GM12878 (cell line): ENCODE measurements around the gene EGFR. TPM values are rescaled to one million over a fixed set of nuclear protein-coding genes. Genes with fewer than 3 reads are reported as not detected.

Experiments used
- ATAC-seq: fragments of 200-7000 bp; cut with Tn5 transposase; 3 replicates; pipeline ENCODE4 v1.9.1; 2020; ENCODE audit warnings: mild to moderate bottlenecking, moderate library complexity
- BruUV-seq: library from RNA; stranded (reverse); fragments of 400-500 nt; replicated peaks from 2 replicates; lab custom pipeline; 2021; lab: Mats Ljungman, UMichigan
- CTCF ChIA-PET: fragments of 300-600 bp; sonication (Branson Sonifier 250); formaldehyde crosslinking; extraction: SDS; loops from one replicate; lab custom pipeline; 2021; ENCODE audit warnings: inconsistent platforms; lab: Yijun Ruan, JAX
- POLR2A ChIA-PET: fragments of 350-600 bp; formaldehyde crosslinking; extraction: SDS; loops from one replicate; lab custom pipeline; 2021; ENCODE audit warnings: inconsistent platforms; lab: Charles Lee
- RAD21 ChIA-PET: fragments of 300-600 bp; sonication (Branson Sonifier 250); formaldehyde crosslinking; loops from one replicate; lab custom pipeline; 2023; ENCODE audit warnings: antibody characterized with exemption; ENCODE audit not compliant: unreplicated experiment; lab: Charles Lee
- SMC1A ChIA-PET: fragments of 300-600 bp; sonication (Branson Sonifier 250); formaldehyde crosslinking; loops from one replicate; lab custom pipeline; 2023; ENCODE audit not compliant: unreplicated experiment, uncharacterized antibody; lab: Charles Lee
- DNase-seq: peaks from one replicate; pipeline ENCODE4 v3.0.0-alpha.2; 2011; ENCODE audit warnings: low read depth, low spot score
- FAIRE-seq: peaks from 3 replicates; lab custom pipeline; 2011; peaks lifted over from hg19 to GRCh38; lab: Jason Lieb, UNC
- H2AFZ ChIP-seq: 2 replicates; pipeline ENCODE4 v1.6.0; 2011; ENCODE audit warnings: low read depth, low read length, control low read depth; ENCODE audit not compliant: control insufficient read depth
- H3K27ac ChIP-seq: 2 replicates; pipeline ENCODE4 v1.5.1; 2011; ENCODE audit warnings: control low read depth; ENCODE audit not compliant: control insufficient read depth, insufficient read depth
- H3K27me3 ChIP-seq, 2 experiments: replicated peaks in 1 of 2; 2 replicates each; pipeline versions ENCODE4 v1.6.0 to v1.6.1; 2011; ENCODE audit warnings: low read length in 1 of 2; ENCODE audit not compliant: control insufficient read depth in 2 of 2, insufficient read depth in 2 of 2
- H3K36me3 ChIP-seq, 2 experiments: 2 replicates each; pipeline ENCODE4 v1.5.1; 2011; ENCODE audit warnings: low read length in 1 of 2; ENCODE audit not compliant: control insufficient read depth in 2 of 2, insufficient read depth in 2 of 2
- H3K4me1 ChIP-seq: 2 replicates; pipeline ENCODE4 v1.6.1; 2011; ENCODE audit warnings: mild to moderate bottlenecking, low read length, moderate library complexity, mixed read lengths; ENCODE audit not compliant: control insufficient read depth, insufficient read depth
- H3K4me2 ChIP-seq: 2 replicates; pipeline ENCODE4 v1.6.0; 2011; ENCODE audit warnings: control low read depth; ENCODE audit not compliant: control insufficient read depth, insufficient read depth
- H3K4me3 ChIP-seq: fragments of 200-600 bp; sonication (generic); 2 replicates; pipeline ENCODE4 v1.5.1; 2016
- H3K79me2 ChIP-seq: 2 replicates; pipeline ENCODE4 v1.6.0; 2011; ENCODE audit warnings: low read length; ENCODE audit not compliant: control insufficient read depth, insufficient read depth
- H3K9ac ChIP-seq: 2 replicates; pipeline ENCODE4 v1.8.0; 2011; ENCODE audit warnings: low read length, control low read depth, mixed read lengths; ENCODE audit not compliant: control insufficient read depth, insufficient read depth
- H3K9me3 ChIP-seq: replicated peaks from 3 replicates; pipeline ENCODE4 v1.5.1; 2011; ENCODE audit warnings: mild to moderate bottlenecking, low read length; ENCODE audit not compliant: control insufficient read depth, insufficient read depth
- H4K20me1 ChIP-seq: 2 replicates; pipeline ENCODE4 v1.6.0; 2011; ENCODE audit not compliant: control insufficient read depth, insufficient read depth
- ASH2L ChIP-seq: fragments of 300-600, 200-600 bp; sonication (generic); IDR thresholded peaks from 2 replicates; pipeline ENCODE4 v1.6.1; 2017; ENCODE audit warnings: low read depth, mild to moderate bottlenecking, borderline replicate concordance
- CEBPB ChIP-seq, 2 experiments: fragments of 150-350 bp in 1 of 2; IDR thresholded peaks; 2 replicates each; pipeline ENCODE4 v1.6.1; 2012 to 2014; ENCODE audit warnings: low read depth in 2 of 2, low read length in 2 of 2, borderline replicate concordance in 1 of 2, inconsistent platforms in 1 of 2
- GABPA ChIP-seq: IDR thresholded peaks from 2 replicates; pipeline ENCODE4 v1.6.1; 2014; ENCODE audit warnings: antibody characterized with exemption, low read depth, mild to moderate bottlenecking, inconsistent platforms
- HCFC1 ChIP-seq: fragments of 150-350 bp; IDR thresholded peaks from 2 replicates; pipeline ENCODE4 v1.6.1; 2014; ENCODE audit warnings: low read length
- RUNX3 ChIP-seq: IDR thresholded peaks from 2 replicates; pipeline ENCODE4 v1.6.1; 2012; ENCODE audit warnings: low read length, inconsistent platforms
- SUPT20H ChIP-seq: IDR thresholded peaks from 2 replicates; pipeline ENCODE4 v1.6.1; 2011; ENCODE audit warnings: low read depth, mild to moderate bottlenecking, low read length, moderate library complexity, borderline replicate concordance; ENCODE audit not compliant: control insufficient read depth
- TCF7 ChIP-seq: IDR thresholded peaks from 2 replicates; pipeline ENCODE4 v1.6.1; 2014; ENCODE audit warnings: antibody characterized with exemption, borderline replicate concordance
- ZBTB4 ChIP-seq: fragments of 450-650 bp; formaldehyde crosslinking; IDR thresholded peaks from 2 replicates; pipeline ENCODE4 v1.4.0; 2022; ENCODE audit warnings: mild to moderate bottlenecking, moderate library complexity
- WGBS: methylation state at CpG from one replicate; pipeline ENCODE4 v1.1.6; 2016; ENCODE audit warnings: low lambda C conversion rate; ENCODE audit not compliant: insufficient replicate concordance, insufficient coverage; ENCODE audit errors: missing lambda C conversion rate; 5-methylcytosine and 5-hydroxymethylcytosine counted together
- in situ Hi-C: fragments of 300-500 bp; cut with MboI; formaldehyde crosslinking; loops from 9 replicates; pipeline ENCODE4 v1.14.3; 2018; ENCODE audit warnings: mixed read lengths
- intact Hi-C: fragments of 100-400 bp; cut with micrococcal nuclease; formaldehyde crosslinking; loops from one replicate; pipeline ENCODE4 v1.14.2; 2022; ENCODE audit not compliant: unreplicated experiment
- polyA plus RNA-seq, 11 experiments: library from polyadenylated mRNA; depleted of rRNA in 4 of 11; unstranded in 6 of 11; stranded (reverse) in 5 of 11; fragments of >200 nt; fragmentation: Nextera tagmentation in 4 of 11; fragmentation: Illumina TruSeq in 1 of 11; extraction: Ambion mirVana in 4 of 11; extraction: Trizol in 1 of 11; gene quantifications; 1 replicate in 1 of 11; 2 replicates in 10 of 11; pipeline versions ENCODE4 v1.2.1 to v1.2.3, GENCODE V29; 2011 to 2016; ENCODE audit warnings: inconsistent platforms in 2 of 11, missing spikeins in 2 of 11, low read depth in 1 of 11
- total RNA-seq, 4 experiments: library from RNA; depleted of rRNA in 3 of 4; stranded (reverse); fragments of >200 nt in 3 of 4; fragmentation: Illumina TruSeq in 1 of 4; extraction: Trizol in 1 of 4; gene quantifications; 2 replicates each; pipeline versions ENCODE4 v1.2.1 to v1.2.3, GENCODE V29; 2013 to 2021
- TF ChIP-seq, protein P1 (sequence below): IDR thresholded peaks from 2 replicates; pipeline ENCODE4 v1.6.1; 2012; ENCODE audit warnings: improper control_type of control experiment, low read depth, low read length; ENCODE audit not compliant: insufficient replicate concordance

EGFR gene
- total and polyA plus RNA-seq, 10 of the 15 experiments (the other 5 are each of a cell fraction or from before 2014, with no cell fraction given) = 0.01 to 0.31 TPM; not detected in 8

GRCh38 chr7:55110993-55111361 lies 92.2 kb downstream of the EGFR start:
- FAIRE-seq = no peak
- RAD21 ChIA-PET = no interaction called here

DNA sequence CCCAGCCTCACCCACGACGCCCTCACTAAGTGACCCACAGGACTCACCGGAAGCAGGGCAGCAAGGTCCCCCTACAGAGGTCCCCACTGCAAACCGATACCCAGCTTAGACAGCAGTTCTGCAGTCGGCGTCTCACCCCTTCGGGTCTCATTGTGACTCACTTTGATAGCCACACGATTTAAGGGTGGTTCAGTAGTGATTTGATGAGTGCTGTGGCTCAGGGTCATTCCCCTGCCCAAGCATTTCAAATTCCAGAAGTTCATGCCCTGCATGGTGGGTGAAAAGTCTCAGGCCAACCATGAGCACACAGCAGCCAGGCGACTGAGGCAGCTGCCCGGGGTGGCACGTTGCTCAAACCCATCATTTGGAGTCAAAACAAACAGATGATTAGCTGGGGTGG lies 93.2 kb downstream of the EGFR start:
- Histone ChIP-seq H3K9ac (no peak overlapping the region), H3K4me2 (no peak overlapping the region), H3K9me3 (no peaks in the 10 kb centered on the region), H3K27ac (no peak overlapping the region), H3K36me3 (no peaks in the 10 kb centered on the region), H3K79me2 (no peaks in the 10 kb centered on the region), H2AFZ (no peak overlapping the region), H4K20me1 (no peaks in the 10 kb centered on the region), H3K27me3 (no peaks in the 10 kb centered on the region), H3K4me3 (no peak overlapping the region), H3K4me1 (no peaks in the 10 kb centered on the region; the same call in 1 of the 2 replicates)
- ChIA-PET SMC1A (no interaction called here), POLR2A (no interaction called here), CTCF (no interaction called here), RAD21 (interaction anchor here (1.0 kb wide), 1 partner anchor 36 kb away, joined by 3 read pairs; no protein-coding TSS in a partner anchor)
- DNase-seq (no peak), ATAC-seq (peak; percentile 20; the same call in 1 of the 3 replicates), FAIRE-seq (no peak)
- intact Hi-C loops = no loop called here
- in situ Hi-C loops = no loop called here
- no TSS peak for BruUV-seq
- 45% methylated on average over 11 of the region's 11 CpGs for WGBS
- TF ChIP-seq ZBTB4 (CRISPR knock-in tag) (no peak), TCF7 (no peak), SUPT20H (no peak), HCFC1 (no peak), GABPA (no peak)
- TF ChIP-seq, protein P1, sequence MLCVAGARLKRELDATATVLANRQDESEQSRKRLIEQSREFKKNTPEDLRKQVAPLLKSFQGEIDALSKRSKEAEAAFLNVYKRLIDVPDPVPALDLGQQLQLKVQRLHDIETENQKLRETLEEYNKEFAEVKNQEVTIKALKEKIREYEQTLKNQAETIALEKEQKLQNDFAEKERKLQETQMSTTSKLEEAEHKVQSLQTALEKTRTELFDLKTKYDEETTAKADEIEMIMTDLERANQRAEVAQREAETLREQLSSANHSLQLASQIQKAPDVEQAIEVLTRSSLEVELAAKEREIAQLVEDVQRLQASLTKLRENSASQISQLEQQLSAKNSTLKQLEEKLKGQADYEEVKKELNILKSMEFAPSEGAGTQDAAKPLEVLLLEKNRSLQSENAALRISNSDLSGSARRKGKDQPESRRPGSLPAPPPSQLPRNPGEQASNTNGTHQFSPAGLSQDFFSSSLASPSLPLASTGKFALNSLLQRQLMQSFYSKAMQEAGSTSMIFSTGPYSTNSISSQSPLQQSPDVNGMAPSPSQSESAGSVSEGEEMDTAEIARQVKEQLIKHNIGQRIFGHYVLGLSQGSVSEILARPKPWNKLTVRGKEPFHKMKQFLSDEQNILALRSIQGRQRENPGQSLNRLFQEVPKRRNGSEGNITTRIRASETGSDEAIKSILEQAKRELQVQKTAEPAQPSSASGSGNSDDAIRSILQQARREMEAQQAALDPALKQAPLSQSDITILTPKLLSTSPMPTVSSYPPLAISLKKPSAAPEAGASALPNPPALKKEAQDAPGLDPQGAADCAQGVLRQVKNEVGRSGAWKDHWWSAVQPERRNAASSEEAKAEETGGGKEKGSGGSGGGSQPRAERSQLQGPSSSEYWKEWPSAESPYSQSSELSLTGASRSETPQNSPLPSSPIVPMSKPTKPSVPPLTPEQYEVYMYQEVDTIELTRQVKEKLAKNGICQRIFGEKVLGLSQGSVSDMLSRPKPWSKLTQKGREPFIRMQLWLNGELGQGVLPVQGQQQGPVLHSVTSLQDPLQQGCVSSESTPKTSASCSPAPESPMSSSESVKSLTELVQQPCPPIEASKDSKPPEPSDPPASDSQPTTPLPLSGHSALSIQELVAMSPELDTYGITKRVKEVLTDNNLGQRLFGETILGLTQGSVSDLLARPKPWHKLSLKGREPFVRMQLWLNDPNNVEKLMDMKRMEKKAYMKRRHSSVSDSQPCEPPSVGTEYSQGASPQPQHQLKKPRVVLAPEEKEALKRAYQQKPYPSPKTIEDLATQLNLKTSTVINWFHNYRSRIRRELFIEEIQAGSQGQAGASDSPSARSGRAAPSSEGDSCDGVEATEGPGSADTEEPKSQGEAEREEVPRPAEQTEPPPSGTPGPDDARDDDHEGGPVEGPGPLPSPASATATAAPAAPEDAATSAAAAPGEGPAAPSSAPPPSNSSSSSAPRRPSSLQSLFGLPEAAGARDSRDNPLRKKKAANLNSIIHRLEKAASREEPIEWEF = no peak

More at GRCh38 chr7:55110993-55111361, 92.2 kb downstream of the EGFR start:
- Histone ChIP-seq H3K27ac (no peak overlapping the region), H3K4me3 (no peak overlapping the region), H3K4me2 (no peak overlapping the region), H3K4me1 (no peaks in the 10 kb centered on the region; the same call in 1 of the 2 replicates), H2AFZ (no peak overlapping the region), H3K36me3 (no peaks in the 10 kb centered on the region), H4K20me1 (no peaks in the 10 kb centered on the region), H3K27me3 (no peaks in the 10 kb centered on the region), H3K9me3 (no peaks in the 10 kb centered on the region), H3K9ac (no peak overlapping the region), H3K79me2 (no peaks in the 10 kb centered on the region)
- ChIA-PET SMC1A (interaction anchor here (0.5 to 1.3 kb wide), 3 partner anchors 24 to 709 kb away, joined by 3 to 4 read pairs (median 3); no protein-coding TSS in a partner anchor), POLR2A (interaction anchor here (1.1 kb wide), 1 partner anchor 25 kb away, joined by 4 read pairs; no protein-coding TSS in a partner anchor), CTCF (interaction anchor here (1.1 to 1.4 kb wide), 2 partner anchors 58 to 159 kb away, joined by 3 read pairs; no protein-coding TSS in a partner anchor)
- ATAC-seq (peak; percentile 46; the same call in 2 of the 3 replicates), DNase-seq (no peak)
- in situ Hi-C loops = no loop called here
- WGBS = 46% methylated on average over 9 of the region's 9 CpGs
- TF ChIP-seq ASH2L = no peak
- no peak for TF ChIP-seq CEBPB (IDR thresholded peaks at IDR 0.05; ENCODE audit: borderline replicate concordance in 1 of 2, low read depth in 2 of 2, low read length in 2 of 2)
- peak; percentile 26 for TF ChIP-seq RUNX3
- no TSS peak for BruUV-seq
- intact Hi-C loops = no loop called here
